ENCODE data around the gene DNAH17. TPM values are rescaled to one million over a fixed set of nuclear protein-coding genes. Genes with fewer than 3 reads are reported as not detected.
A peak's percentile ranks its signal among the peaks of the same experiment; 100 is the strongest.

DNAH17 gene
- total and polyA plus RNA-seq, 2 of the 13 experiments (the other 11 are each of a cell fraction or from before 2014, with no cell fraction given): 0.86 to 1.6 TPM

DNA sequence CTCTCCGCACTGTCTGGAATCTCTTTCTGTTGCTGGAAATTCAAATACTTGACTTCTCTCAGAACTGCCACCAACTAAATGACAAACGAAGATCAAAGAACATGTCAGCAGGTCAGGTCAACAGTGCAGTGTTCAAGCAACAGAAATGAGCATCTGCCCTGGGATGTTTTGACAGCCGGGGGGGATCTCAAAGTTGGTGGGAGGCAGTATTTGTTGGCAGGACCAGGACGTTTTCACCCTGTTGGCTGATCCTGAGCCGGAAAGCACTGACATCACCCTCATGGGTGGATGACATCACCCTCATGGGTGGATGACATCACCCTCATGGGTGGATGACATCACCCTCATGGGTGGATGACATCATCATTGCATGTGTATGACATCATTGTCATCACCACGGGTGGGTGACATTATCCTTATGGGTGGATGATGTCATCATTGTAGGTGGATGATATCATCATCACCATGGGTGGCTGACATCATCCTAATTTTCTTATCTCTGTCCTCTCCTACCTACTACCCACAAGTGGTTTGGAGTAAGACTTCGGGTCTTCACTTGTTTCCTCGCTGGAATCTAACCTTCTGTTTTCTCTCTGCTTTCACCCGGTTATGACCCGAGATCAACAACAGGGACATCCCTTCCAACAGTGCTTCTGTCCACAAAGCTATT is 18.9 kb downstream of the DNAH17 start (continued):
- TF ChIP-seq, protein P1, sequence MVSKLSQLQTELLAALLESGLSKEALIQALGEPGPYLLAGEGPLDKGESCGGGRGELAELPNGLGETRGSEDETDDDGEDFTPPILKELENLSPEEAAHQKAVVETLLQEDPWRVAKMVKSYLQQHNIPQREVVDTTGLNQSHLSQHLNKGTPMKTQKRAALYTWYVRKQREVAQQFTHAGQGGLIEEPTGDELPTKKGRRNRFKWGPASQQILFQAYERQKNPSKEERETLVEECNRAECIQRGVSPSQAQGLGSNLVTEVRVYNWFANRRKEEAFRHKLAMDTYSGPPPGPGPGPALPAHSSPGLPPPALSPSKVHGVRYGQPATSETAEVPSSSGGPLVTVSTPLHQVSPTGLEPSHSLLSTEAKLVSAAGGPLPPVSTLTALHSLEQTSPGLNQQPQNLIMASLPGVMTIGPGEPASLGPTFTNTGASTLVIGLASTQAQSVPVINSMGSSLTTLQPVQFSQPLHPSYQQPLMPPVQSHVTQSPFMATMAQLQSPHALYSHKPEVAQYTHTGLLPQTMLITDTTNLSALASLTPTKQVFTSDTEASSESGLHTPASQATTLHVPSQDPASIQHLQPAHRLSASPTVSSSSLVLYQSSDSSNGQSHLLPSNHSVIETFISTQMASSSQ (IDR thresholded peaks at IDR 0.05; ENCODE audit: low read depth): no peak
- TF ChIP-seq, protein P1 (CRISPR knock-in tag; IDR thresholded peaks at IDR 0.05; ENCODE audit: borderline replicate concordance): peak; percentile 59; the same call in 1 of the 2 replicates
- TF ChIP-seq, protein P2, sequence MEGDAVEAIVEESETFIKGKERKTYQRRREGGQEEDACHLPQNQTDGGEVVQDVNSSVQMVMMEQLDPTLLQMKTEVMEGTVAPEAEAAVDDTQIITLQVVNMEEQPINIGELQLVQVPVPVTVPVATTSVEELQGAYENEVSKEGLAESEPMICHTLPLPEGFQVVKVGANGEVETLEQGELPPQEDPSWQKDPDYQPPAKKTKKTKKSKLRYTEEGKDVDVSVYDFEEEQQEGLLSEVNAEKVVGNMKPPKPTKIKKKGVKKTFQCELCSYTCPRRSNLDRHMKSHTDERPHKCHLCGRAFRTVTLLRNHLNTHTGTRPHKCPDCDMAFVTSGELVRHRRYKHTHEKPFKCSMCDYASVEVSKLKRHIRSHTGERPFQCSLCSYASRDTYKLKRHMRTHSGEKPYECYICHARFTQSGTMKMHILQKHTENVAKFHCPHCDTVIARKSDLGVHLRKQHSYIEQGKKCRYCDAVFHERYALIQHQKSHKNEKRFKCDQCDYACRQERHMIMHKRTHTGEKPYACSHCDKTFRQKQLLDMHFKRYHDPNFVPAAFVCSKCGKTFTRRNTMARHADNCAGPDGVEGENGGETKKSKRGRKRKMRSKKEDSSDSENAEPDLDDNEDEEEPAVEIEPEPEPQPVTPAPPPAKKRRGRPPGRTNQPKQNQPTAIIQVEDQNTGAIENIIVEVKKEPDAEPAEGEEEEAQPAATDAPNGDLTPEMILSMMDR (CRISPR knock-in tag; IDR thresholded peaks at IDR 0.05): no peak
- TF ChIP-seq PCBP1 (IDR thresholded peaks at IDR 0.05; ENCODE audit: borderline replicate concordance, low read depth, low read length) (no peak), MAF1 (CRISPR knock-in tag; IDR thresholded peaks at IDR 0.05; ENCODE audit: borderline replicate concordance) (no peak), FOXA1 (IDR thresholded peaks at IDR 0.05) (no peak), FOXA1 (CRISPR knock-in tag; IDR thresholded peaks at IDR 0.05) (0 out of 2 replicates have a peak, but pooled peaks have one; percentile 48), ZNF563 (CRISPR knock-in tag; IDR thresholded peaks at IDR 0.05) (no peak; the same call in 1 of the 2 replicates), TSC22D2 (CRISPR knock-in tag; IDR thresholded peaks at IDR 0.05; ENCODE audit: borderline replicate concordance) (no peak), KLF13 (CRISPR knock-in tag; IDR thresholded peaks at IDR 0.05) (no peak), ZNF446 (CRISPR knock-in tag; IDR thresholded peaks at IDR 0.05) (0 out of 2 replicates have a peak, but pooled peaks have one; percentile 12), ZNF441 (CRISPR knock-in tag; IDR thresholded peaks at IDR 0.05; ENCODE audit: borderline replicate concordance) (0 out of 2 replicates have a peak, but pooled peaks have one; percentile 37), ZKSCAN8 (CRISPR knock-in tag; IDR thresholded peaks at IDR 0.05; ENCODE audit: borderline replicate concordance) (peak; percentile 15; the same call in 1 of the 2 replicates), ZFX (CRISPR knock-in tag; IDR thresholded peaks at IDR 0.05; ENCODE audit: low read depth) (peak; percentile 8; the same call in 1 of the 2 replicates), ZNF616 (CRISPR knock-in tag; IDR thresholded peaks at IDR 0.05; ENCODE audit: low read depth) (no peak), ZHX1 (CRISPR knock-in tag; IDR thresholded peaks at IDR 0.05; ENCODE audit: low read depth) (peak; percentile 99), ZBTB7A (CRISPR knock-in tag; IDR thresholded peaks at IDR 0.05) (no peak)
- TF ChIP-seq, protein P3, sequence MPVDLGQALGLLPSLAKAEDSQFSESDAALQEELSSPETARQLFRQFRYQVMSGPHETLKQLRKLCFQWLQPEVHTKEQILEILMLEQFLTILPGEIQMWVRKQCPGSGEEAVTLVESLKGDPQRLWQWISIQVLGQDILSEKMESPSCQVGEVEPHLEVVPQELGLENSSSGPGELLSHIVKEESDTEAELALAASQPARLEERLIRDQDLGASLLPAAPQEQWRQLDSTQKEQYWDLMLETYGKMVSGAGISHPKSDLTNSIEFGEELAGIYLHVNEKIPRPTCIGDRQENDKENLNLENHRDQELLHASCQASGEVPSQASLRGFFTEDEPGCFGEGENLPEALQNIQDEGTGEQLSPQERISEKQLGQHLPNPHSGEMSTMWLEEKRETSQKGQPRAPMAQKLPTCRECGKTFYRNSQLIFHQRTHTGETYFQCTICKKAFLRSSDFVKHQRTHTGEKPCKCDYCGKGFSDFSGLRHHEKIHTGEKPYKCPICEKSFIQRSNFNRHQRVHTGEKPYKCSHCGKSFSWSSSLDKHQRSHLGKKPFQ (CRISPR knock-in tag; IDR thresholded peaks at IDR 0.05; ENCODE audit: insufficient replicate concordance): no peak

Data from HepG2 (cell line).